Adipose tissue (tissue), 3 donors: ENCODE data around the gene ZMYND12. TPM values are rescaled to one million over a fixed set of nuclear protein-coding genes. Genes with fewer than 3 reads are reported as not detected.
"Not testable (repeated sequence)": the region's sequence is repeated elsewhere in the genome, so short reads cannot be mapped to it uniquely, and the experiment has no call there.

Source experiments
- H3K27ac ChIP-seq: one replicate; pipeline ENCODE4 v1.5.1; 2013; ENCODE audit warnings: low read depth, low read length
- WGBS, 3 donors: extraction: QIAGEN DNeasy Blood & Tissue Kit; methylation state at CpG; one replicate each; pipeline ENCODE4 v1.1.7; 2013; 5-methylcytosine and 5-hydroxymethylcytosine counted together
- polyA plus RNA-seq, 3 donors: library from polyadenylated mRNA; stranded (reverse); fragments of 200-250 nt; gene quantifications; one replicate each; pipeline ENCODE4 v1.2.3, GENCODE V29; 2013
- donor health status: healthy with polysubstance abuse.
- donor health status: Bipolar disorder and iron deficiency.
- donor health status: healthy.

The ZMYND12 gene
- polyA plus RNA-seq, result 1 to 10 TPM; 1.5 to 2.0 (median 1.7) TPM

- peak within 1 kb of the TSS; percentile 79 for H3K27ac ChIP-seq
- 0 to 1% (median 1%) methylated on average over 47 to 66 of the region's 66 CpGs for WGBS, 3 donors
Measured at GRCh38 chr1:42456010-42456753, at the start of gene ZMYND12, which contains the start of gene PPCS. Gene ZMYND12, minus strand, starts transcription at chr1:42456022. Its CDS starts 25 bp downstream, at chr1:42455997. Gene PPCS, plus strand, starts transcription at chr1:42456543. Its CDS starts 23 bp downstream, at chr1:42456566.

- no peak overlapping the region for H3K27ac ChIP-seq
- 95 to 98% (median 97%) methylated on average over 2 of the region's 2 CpGs for WGBS, 3 donors
Measured at GRCh38 chr1:42504535-42505128, 48.8 kb upstream of the ZMYND12 start.

GRCh38 chr1:42502031-42502430, 46.2 kb upstream of the ZMYND12 start:
- WGBS, 3 donors, result 92 to 95% (median 92%) methylated on average over 11 of the region's 11 CpGs
- not testable (repeated sequence) for H3K27ac ChIP-seq

- H3K27ac ChIP-seq, result no peak overlapping the region
- WGBS, 3 donors, result 95 to 98% (median 97%) methylated on average over 3 of the region's 3 CpGs
Measured at GRCh38 chr1:42490237-42490636, 34.4 kb upstream of the ZMYND12 start.

GRCh38 chr1:42484382-42484781, 28.6 kb upstream of the ZMYND12 start:
- 83 to 93% (median 84%) methylated on average over 2 of the region's 2 CpGs for WGBS, 3 donors
- no peak overlapping the region for H3K27ac ChIP-seq

GRCh38 chr1:42482635-42483153, 26.9 kb upstream of the ZMYND12 start:
- no peak overlapping the region for H3K27ac ChIP-seq
- 81 to 93% (median 87%) methylated on average over 2 of the region's 2 CpGs for WGBS, 3 donors

GRCh38 chr1:42480921-42481320, 25.1 kb upstream of the ZMYND12 start:
- WGBS, 3 donors, result 95 to 100% (median 97%) methylated on average over 1 of the region's 1 CpG
- no peak overlapping the region for H3K27ac ChIP-seq

GRCh38 chr1:42479621-42480020, 23.8 kb upstream of the ZMYND12 start:
- 56 to 74% (median 69%) methylated on average over 4 of the region's 4 CpGs for WGBS, 3 donors
- H3K27ac ChIP-seq, result no peak overlapping the region

- WGBS, 3 donors, result 90 to 96% (median 94%) methylated on average over 3 of the region's 3 CpGs
- no peak overlapping the region for H3K27ac ChIP-seq
Measured at GRCh38 chr1:42477775-42478174, 22.0 kb upstream of the ZMYND12 start.

GRCh38 chr1:42477354-42477753, 21.5 kb upstream of the ZMYND12 start:
- WGBS, 3 donors, result 86 to 90% (median 88%) methylated on average over 4 of the region's 4 CpGs
- not testable (repeated sequence) for H3K27ac ChIP-seq

- WGBS, 3 donors, result 93 to 97% (median 97%) methylated on average over 4 of the region's 4 CpGs
- H3K27ac ChIP-seq, result no peak overlapping the region
Measured at GRCh38 chr1:42476605-42477004, 20.8 kb upstream of the ZMYND12 start.

GRCh38 chr1:42469727-42470126, 13.9 kb upstream of the ZMYND12 start:
- WGBS, 3 donors, result 92 to 97% (median 96%) methylated on average over 2 of the region's 2 CpGs
- H3K27ac ChIP-seq, result no peak overlapping the region

- 83 to 88% (median 86%) methylated on average over 2 of the region's 2 CpGs for WGBS, 3 donors
- H3K27ac ChIP-seq, result no peak overlapping the region
Measured at GRCh38 chr1:42466030-42466429, 10.2 kb upstream of the ZMYND12 start.

GRCh38 chr1:42463921-42464320, 8.1 kb upstream of the ZMYND12 start:
- 29 to 86% (median 82%) methylated on average over 3 of the region's 3 CpGs for WGBS, 3 donors
- no peak overlapping the region for H3K27ac ChIP-seq

- WGBS, 3 donors, result 1% methylated on average over 59 of the region's 59 CpGs
- H3K27ac ChIP-seq, result no peak within 1 kb of the TSS
Measured at GRCh38 chr1:42462828-42463763, 7.3 kb upstream of the ZMYND12 start, which contains the start of gene CCDC30. Gene CCDC30, plus strand, starts transcription at chr1:42463286. Its CDS starts 17,266 bp downstream, at chr1:42480552.

GRCh38 chr1:42461196-42461595, 5.4 kb upstream of the ZMYND12 start:
- WGBS, 3 donors, result 54 to 88% (median 88%) methylated on average over 2 of the region's 2 CpGs
- no peak overlapping the region for H3K27ac ChIP-seq

GRCh38 chr1:42456754-42457089, 900 bp upstream of the ZMYND12 start:
- H3K27ac ChIP-seq, result peak overlapping the region; percentile 79
- WGBS, 3 donors, result 0 to 1% (median 0%) methylated on average over 23 of the region's 23 CpGs

- no peak overlapping the region for H3K27ac ChIP-seq
- 93 to 99% (median 98%) methylated on average over 5 of the region's 5 CpGs for WGBS, 3 donors
Measured at GRCh38 chr1:42454403-42454802, 1.4 kb downstream of the ZMYND12 start.

- 84 to 92% (median 90%) methylated on average over 4 of the region's 4 CpGs for WGBS, 3 donors
- no peak overlapping the region for H3K27ac ChIP-seq
Measured at GRCh38 chr1:42453386-42453785, 2.4 kb downstream of the ZMYND12 start.
